Ovary (tissue), 3 donors: ENCODE measurements around the gene GPD2.
"Not testable (repeated sequence)": the region's sequence is repeated elsewhere in the genome, so short reads cannot be mapped to it uniquely, and the experiment has no call there.

Experiments
- POLR2A ChIP-seq: fragments of 450-650 bp; IDR thresholded peaks from one replicate; pipeline ENCODE4 v1.6.1; 2017; ENCODE audit warnings: antibody characterized with exemption, mild to moderate bottlenecking, moderate library complexity
- TF ChIP-seq, protein P1 (sequence below), 3 donors: fragments of 450-650 bp in 2 of 3; fragments of 200-600 bp in 1 of 3; IDR thresholded peaks; one replicate each; pipeline versions ENCODE4 v1.5.1 to v1.8.0; 2016 to 2022; ENCODE audit warnings: antibody characterized with exemption in 3 of 3, mild to moderate bottlenecking in 1 of 3
- donor health status: DM: no; HTN: no; CAD: no.

DNA sequence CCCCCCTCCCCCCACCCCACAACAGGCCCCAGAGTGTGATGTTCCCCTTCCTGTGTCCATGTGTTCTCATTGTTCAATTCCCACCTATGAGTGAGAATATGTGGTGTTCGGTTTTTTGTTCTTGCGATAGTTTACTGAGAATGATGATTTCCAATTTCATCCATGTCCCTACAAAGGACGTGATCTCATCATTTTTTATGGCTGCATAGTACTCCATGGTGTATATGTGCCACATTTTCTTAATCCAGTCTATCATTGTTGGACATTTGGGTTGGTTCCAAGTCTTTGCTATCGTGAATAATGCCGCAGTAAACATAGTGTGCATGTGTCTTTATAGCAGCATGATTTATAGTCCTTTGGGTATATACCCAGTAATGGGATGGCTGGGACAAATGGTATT is 92.4 kb downstream of the GPD2 start:
- TF ChIP-seq, protein P1, sequence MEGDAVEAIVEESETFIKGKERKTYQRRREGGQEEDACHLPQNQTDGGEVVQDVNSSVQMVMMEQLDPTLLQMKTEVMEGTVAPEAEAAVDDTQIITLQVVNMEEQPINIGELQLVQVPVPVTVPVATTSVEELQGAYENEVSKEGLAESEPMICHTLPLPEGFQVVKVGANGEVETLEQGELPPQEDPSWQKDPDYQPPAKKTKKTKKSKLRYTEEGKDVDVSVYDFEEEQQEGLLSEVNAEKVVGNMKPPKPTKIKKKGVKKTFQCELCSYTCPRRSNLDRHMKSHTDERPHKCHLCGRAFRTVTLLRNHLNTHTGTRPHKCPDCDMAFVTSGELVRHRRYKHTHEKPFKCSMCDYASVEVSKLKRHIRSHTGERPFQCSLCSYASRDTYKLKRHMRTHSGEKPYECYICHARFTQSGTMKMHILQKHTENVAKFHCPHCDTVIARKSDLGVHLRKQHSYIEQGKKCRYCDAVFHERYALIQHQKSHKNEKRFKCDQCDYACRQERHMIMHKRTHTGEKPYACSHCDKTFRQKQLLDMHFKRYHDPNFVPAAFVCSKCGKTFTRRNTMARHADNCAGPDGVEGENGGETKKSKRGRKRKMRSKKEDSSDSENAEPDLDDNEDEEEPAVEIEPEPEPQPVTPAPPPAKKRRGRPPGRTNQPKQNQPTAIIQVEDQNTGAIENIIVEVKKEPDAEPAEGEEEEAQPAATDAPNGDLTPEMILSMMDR (IDR thresholded peaks at IDR 0.05), result not testable (repeated sequence)
- TF ChIP-seq POLR2A, result not testable (repeated sequence)
